K562 (cell line): ENCODE measurements around the gene ARFGEF2. TPM values are rescaled to one million over a fixed set of nuclear protein-coding genes. Genes with fewer than 3 reads are reported as not detected.
A peak's percentile ranks its signal among the peaks of the same experiment; 100 is the strongest.

ENCODE experiments used
- BACH1 ChIP-seq: fragments of 200-800 bp; sonication (Bioruptor generic); IDR thresholded peaks from 2 replicates; pipeline ENCODE4 v1.6.1; 2016; ENCODE audit warnings: missing genetic modification characterization, missing compliant biosample characterization
- DMBX1 ChIP-seq: fragments of 250-450 bp; sonication (Bioruptor Pico); IDR thresholded peaks from 2 replicates; pipeline ENCODE4 v1.8.0; 2022; ENCODE audit warnings: inconsistent platforms, mild to moderate bottlenecking, moderate library complexity, borderline replicate concordance
- ELF1 ChIP-seq: fragments of 200-800 bp; sonication (Bioruptor generic); IDR thresholded peaks from 2 replicates; pipeline ENCODE4 v1.6.1; 2016; ENCODE audit warnings: missing genetic modification characterization, missing compliant biosample characterization
- GTF2E2 ChIP-seq: fragments of 200-800 bp; sonication (Bioruptor generic); IDR thresholded peaks from 2 replicates; pipeline ENCODE4 v1.6.1; 2016; ENCODE audit warnings: missing genetic modification characterization, missing compliant biosample characterization
- KAT8 ChIP-seq: fragments of 450-650 bp; IDR thresholded peaks from 2 replicates; pipeline ENCODE4 v1.6.1; 2016; ENCODE audit warnings: low read depth, mild to moderate bottlenecking
- L3MBTL2 ChIP-seq: fragments of 450-650 bp; IDR thresholded peaks from 2 replicates; pipeline ENCODE4 v1.6.1; 2016; ENCODE audit warnings: mild to moderate bottlenecking, moderate library complexity
- MYC ChIP-seq, 2 experiments: fragments of 250-450 bp in 1 of 2; sonication (Bioruptor Pico) in 1 of 2; IDR thresholded peaks; 2 replicates each; pipeline versions ENCODE4 v1.5.1 to v1.6.1; 2012 to 2021; ENCODE audit warnings: low read depth in 2 of 2, borderline replicate concordance in 1 of 2, improper control_type of control experiment in 1 of 2, low read length in 1 of 2, mild to moderate bottlenecking in 1 of 2, moderate library complexity in 1 of 2
- SAP30 ChIP-seq: fragments of 200-600 bp; sonication (generic); IDR thresholded peaks from 2 replicates; pipeline ENCODE4 v1.6.1; 2012; ENCODE audit warnings: borderline replicate concordance, low read depth, mild to moderate bottlenecking, moderate library complexity, low read length, control low read depth, inconsistent platforms; ENCODE audit not compliant: insufficient read depth, poor library complexity, severe bottlenecking
- SMAD4 ChIP-seq: fragments of 250-450 bp; sonication (Bioruptor Pico); conservative IDR thresholded peaks from 2 replicates; pipeline ENCODE4 v1.8.0; 2021; ENCODE audit warnings: inconsistent platforms, mild to moderate bottlenecking, moderate library complexity
- STAT5A ChIP-seq: IDR thresholded peaks from 2 replicates; pipeline ENCODE4 v1.6.1; 2012; ENCODE audit warnings: low read length, inconsistent platforms, borderline replicate concordance
- TEAD2 ChIP-seq: fragments of 450-650 bp; IDR thresholded peaks from 2 replicates; pipeline ENCODE4 v1.6.1; 2016; ENCODE audit warnings: missing genetic modification characterization, control low read depth, missing compliant biosample characterization
- ZFP1 ChIP-seq: fragments of 450-650 bp; formaldehyde crosslinking; IDR thresholded peaks from 2 replicates; pipeline ENCODE4 v1.4.0; 2020; ENCODE audit warnings: mild to moderate bottlenecking, mixed read lengths
- ZNF780A ChIP-seq: fragments of 250-450 bp; sonication (Bioruptor Pico); IDR thresholded peaks from 2 replicates; pipeline ENCODE4 v1.5.0; 2021; ENCODE audit warnings: mild to moderate bottlenecking
- polyA plus RNA-seq, 8 experiments: library from polyadenylated mRNA; depleted of rRNA in 4 of 8; stranded (reverse) in 5 of 8; unstranded in 3 of 8; fragments of >200 nt; fragmentation: Nextera tagmentation in 2 of 8; fragmentation: Illumina TruSeq in 1 of 8; extraction: Ambion mirVana in 2 of 8; extraction: Trizol in 1 of 8; gene quantifications; 2 replicates each; pipeline versions ENCODE4 v1.2.1 to v1.2.3, GENCODE V29; 2011 to 2014; ENCODE audit warnings: inconsistent platforms in 1 of 8, missing spikeins in 1 of 8
- total RNA-seq, 7 experiments: library from RNA; depleted of rRNA in 6 of 7; stranded (reverse); fragments of >200 nt in 6 of 7; fragmentation: Illumina TruSeq in 2 of 7; extraction: Trizol in 2 of 7; gene quantifications; 2 replicates each; pipeline versions ENCODE4 v1.2.1 to v1.2.3, GENCODE V29; 2011 to 2021; ENCODE audit warnings: low replicate concordance in 1 of 7
- TF ChIP-seq, protein P1 (sequence below): fragments of 450-650 bp; formaldehyde crosslinking; IDR thresholded peaks from 2 replicates; pipeline ENCODE4 v1.4.0; 2020; ENCODE audit warnings: mild to moderate bottlenecking, moderate library complexity
- TF ChIP-seq, protein P2 (sequence below): fragments of 250-450 bp; sonication (Bioruptor Pico); IDR thresholded peaks from 2 replicates; pipeline ENCODE4 v1.8.0; 2021; ENCODE audit warnings: borderline replicate concordance, mild to moderate bottlenecking, moderate library complexity; ENCODE audit not compliant: poor library complexity, severe bottlenecking
- TF ChIP-seq, protein P3 (sequence below), 2 experiments: fragments of 250-450 bp in 1 of 2; fragments of 450-650 bp in 1 of 2; sonication (Bioruptor Pico) in 1 of 2; IDR thresholded peaks; 2 replicates each; pipeline versions ENCODE4 v1.6.1 to v1.8.0; 2016 to 2021; ENCODE audit warnings: mild to moderate bottlenecking in 2 of 2, moderate library complexity in 2 of 2, missing compliant biosample characterization in 1 of 2, missing genetic modification characterization in 1 of 2
- TF ChIP-seq, protein P4 (sequence below): sonication (generic); formaldehyde crosslinking; IDR thresholded peaks from 2 replicates; pipeline ENCODE4 v1.8.1; 2022; ENCODE audit warnings: missing genetic modification reagents
- TF ChIP-seq, protein P5 (sequence below): sonication (generic); formaldehyde crosslinking; IDR thresholded peaks from 2 replicates; pipeline ENCODE4 v1.8.1; 2023; ENCODE audit warnings: mild to moderate bottlenecking, missing genetic modification reagents

ARFGEF2 gene
- total and polyA plus RNA-seq, 9 of the 15 experiments (the other 6 are each of a cell fraction or from before 2014, with no cell fraction given): 4.2 to 18.8 (median 13.7) TPM

DNA sequence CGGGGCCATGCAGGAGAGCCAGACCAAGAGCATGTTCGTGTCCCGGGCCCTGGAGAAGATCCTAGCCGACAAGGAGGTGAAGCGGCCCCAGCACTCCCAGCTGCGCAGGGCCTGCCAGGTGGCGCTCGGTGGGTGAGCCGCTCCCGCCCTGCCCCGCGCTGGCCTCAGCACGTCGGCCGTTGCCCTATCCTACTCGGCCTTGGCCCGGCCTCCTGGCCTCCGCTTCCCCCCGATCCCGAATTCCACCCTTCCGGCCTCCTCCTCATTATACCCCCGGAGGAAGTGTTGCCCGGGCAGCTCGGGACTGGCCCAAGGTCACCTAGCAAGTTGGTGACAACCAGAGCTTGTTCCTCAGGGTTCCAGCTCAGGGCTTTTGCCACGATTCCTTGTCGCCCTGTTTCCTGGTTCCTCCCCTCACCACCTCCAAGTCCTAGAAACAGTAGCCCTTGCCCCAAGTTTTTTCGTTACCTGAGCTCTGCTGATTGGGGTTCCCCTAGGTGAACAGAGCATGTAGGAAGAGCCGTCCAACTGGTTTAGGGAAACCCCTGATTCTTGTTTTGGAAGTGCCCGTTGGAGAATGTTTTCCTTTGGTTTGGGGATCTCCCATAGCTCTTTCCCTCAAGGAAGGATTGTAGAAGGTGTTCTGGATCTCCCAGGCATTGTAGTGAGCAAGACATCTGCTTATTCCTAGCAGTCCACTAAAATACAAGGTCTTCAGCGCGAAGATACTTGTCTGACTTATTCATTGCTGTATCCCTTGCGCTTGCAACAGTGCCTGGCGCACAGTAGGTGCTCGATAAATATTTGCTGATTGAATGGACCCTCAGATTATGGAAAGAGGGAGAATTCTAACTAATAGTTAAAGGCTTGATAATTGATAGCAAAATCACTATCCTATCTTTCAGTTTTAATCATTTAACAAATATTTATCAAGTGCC, 641 bp downstream of the ARFGEF2 start (continued):
- TF ChIP-seq STAT5A: no peak
- peak; percentile 68; the same call in 1 of the 2 replicates for TF ChIP-seq ELF1 (tag)
- TF ChIP-seq, protein P1, sequence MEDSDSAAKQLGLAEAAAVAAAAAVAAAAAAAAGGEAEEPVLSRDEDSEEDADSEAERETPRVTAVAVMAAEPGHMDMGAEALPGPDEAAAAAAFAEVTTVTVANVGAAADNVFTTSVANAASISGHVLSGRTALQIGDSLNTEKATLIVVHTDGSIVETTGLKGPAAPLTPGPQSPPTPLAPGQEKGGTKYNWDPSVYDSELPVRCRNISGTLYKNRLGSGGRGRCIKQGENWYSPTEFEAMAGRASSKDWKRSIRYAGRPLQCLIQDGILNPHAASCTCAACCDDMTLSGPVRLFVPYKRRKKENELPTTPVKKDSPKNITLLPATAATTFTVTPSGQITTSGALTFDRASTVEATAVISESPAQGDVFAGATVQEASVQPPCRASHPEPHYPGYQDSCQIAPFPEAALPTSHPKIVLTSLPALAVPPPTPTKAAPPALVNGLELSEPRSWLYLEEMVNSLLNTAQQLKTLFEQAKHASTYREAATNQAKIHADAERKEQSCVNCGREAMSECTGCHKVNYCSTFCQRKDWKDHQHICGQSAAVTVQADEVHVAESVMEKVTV (CRISPR knock-in tag): no peak
- TF ChIP-seq DMBX1 (CRISPR knock-in tag): peak; percentile 46
- no peak for TF ChIP-seq TEAD2 (tag)
- TF ChIP-seq GTF2E2: 0 out of 2 replicates have a peak, but pooled peaks have one; percentile 65
- TF ChIP-seq, protein P2, sequence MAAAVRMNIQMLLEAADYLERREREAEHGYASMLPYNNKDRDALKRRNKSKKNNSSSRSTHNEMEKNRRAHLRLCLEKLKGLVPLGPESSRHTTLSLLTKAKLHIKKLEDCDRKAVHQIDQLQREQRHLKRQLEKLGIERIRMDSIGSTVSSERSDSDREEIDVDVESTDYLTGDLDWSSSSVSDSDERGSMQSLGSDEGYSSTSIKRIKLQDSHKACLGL (CRISPR knock-in tag): no peak
- TF ChIP-seq SMAD4 (CRISPR knock-in tag): peak; percentile 46; the same call in 1 of the 2 replicates
- TF ChIP-seq, protein P3, sequence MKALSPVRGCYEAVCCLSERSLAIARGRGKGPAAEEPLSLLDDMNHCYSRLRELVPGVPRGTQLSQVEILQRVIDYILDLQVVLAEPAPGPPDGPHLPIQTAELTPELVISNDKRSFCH (CRISPR knock-in tag; IDR thresholded peaks at IDR 0.05): no peak
- TF ChIP-seq, protein P3 (tag; IDR thresholded peaks at IDR 0.05): 0 out of 2 replicates have a peak, but pooled peaks have one; percentile 39
- no peak for TF ChIP-seq BACH1
- no peak for TF ChIP-seq ZNF780A (CRISPR knock-in tag)
- TF ChIP-seq ZFP1 (CRISPR knock-in tag): no peak
- TF ChIP-seq, protein P4, sequence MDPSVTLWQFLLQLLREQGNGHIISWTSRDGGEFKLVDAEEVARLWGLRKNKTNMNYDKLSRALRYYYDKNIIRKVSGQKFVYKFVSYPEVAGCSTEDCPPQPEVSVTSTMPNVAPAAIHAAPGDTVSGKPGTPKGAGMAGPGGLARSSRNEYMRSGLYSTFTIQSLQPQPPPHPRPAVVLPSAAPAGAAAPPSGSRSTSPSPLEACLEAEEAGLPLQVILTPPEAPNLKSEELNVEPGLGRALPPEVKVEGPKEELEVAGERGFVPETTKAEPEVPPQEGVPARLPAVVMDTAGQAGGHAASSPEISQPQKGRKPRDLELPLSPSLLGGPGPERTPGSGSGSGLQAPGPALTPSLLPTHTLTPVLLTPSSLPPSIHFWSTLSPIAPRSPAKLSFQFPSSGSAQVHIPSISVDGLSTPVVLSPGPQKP (CRISPR knock-in tag): no peak
- no peak for TF ChIP-seq KAT8
- TF ChIP-seq, protein P5, sequence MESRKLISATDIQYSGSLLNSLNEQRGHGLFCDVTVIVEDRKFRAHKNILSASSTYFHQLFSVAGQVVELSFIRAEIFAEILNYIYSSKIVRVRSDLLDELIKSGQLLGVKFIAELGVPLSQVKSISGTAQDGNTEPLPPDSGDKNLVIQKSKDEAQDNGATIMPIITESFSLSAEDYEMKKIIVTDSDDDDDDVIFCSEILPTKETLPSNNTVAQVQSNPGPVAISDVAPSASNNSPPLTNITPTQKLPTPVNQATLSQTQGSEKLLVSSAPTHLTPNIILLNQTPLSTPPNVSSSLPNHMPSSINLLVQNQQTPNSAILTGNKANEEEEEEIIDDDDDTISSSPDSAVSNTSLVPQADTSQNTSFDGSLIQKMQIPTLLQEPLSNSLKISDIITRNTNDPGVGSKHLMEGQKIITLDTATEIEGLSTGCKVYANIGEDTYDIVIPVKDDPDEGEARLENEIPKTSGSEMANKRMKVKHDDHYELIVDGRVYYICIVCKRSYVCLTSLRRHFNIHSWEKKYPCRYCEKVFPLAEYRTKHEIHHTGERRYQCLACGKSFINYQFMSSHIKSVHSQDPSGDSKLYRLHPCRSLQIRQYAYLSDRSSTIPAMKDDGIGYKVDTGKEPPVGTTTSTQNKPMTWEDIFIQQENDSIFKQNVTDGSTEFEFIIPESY (CRISPR knock-in tag): 0 out of 2 replicates have a peak, but pooled peaks have one; percentile 20
- TF ChIP-seq MYC (IDR thresholded peaks at IDR 0.05; ENCODE audit: low read depth, low read length): 0 out of 2 replicates have a peak, but pooled peaks have one; percentile 11
- no peak for TF ChIP-seq MYC (CRISPR knock-in tag; IDR thresholded peaks at IDR 0.05; ENCODE audit: borderline replicate concordance, low read depth)
- TF ChIP-seq SAP30: peak; percentile 70
- peak; percentile 49; the same call in 1 of the 2 replicates for TF ChIP-seq L3MBTL2
